Activated CD4-positive, alpha-beta T cell treated with anti-CD3 and anti-CD28 coated beads, Interleukin-2, Interleukin-6, amounts not matched to agents 100 ng/mL and 50 ng/mL, durations not matched to agents 16 hours and 8 hours (primary cell): Measurements from ENCODE around the gene CDKN2AIP.
A peak's percentile ranks its signal among the peaks of the same experiment; 100 is the strongest.
"Not testable (repeated sequence)": the region's sequence is repeated elsewhere in the genome, so short reads cannot be mapped to it uniquely, and the experiment has no call there.

Experiments
- DNase-seq: peaks from one replicate; pipeline ENCODE4 v3.0.0-alpha.2; 2020

CDKN2AIP gene

DNA sequence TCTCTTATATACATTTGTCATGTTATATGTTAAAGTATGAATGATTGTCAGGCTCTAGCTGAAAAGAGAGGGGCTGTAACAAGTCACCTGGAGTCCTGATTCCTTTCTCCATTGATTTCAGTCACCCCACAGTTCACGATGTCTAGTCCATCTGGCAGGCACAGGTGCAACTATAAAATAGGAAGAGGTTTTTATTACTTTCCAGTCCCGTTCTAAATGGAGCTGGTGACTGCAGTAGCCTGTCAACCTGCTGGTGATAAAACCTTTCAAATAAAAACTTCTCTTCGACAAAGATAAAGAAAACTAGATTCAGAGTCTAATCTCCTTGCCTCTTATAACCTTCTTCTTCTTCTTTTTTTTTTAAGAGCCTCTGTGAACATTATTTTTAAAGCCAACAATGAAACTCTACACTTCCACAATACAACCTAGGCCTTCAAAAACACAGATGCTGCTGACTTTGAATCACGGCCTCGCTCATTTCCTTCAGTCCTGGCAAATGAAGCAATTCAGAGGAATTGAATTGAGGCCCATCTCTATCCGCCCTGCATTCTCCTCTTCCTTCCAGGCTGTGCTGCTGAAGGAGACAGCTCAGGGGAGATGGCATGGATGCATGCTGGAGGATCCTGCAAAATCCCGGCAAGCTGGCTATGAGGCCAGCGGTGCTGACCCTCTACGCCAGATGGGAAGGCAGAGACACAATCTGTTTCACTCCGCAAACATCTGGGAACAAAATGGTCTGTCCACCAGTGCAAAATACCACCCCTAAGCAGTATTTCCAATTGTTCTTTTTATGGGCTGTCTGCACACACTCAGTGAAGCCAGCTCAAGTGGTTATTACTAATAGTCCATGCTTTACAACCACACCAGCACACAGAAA, 27.3 kb upstream of the CDKN2AIP start:
- no peak for DNase-seq

DNA sequence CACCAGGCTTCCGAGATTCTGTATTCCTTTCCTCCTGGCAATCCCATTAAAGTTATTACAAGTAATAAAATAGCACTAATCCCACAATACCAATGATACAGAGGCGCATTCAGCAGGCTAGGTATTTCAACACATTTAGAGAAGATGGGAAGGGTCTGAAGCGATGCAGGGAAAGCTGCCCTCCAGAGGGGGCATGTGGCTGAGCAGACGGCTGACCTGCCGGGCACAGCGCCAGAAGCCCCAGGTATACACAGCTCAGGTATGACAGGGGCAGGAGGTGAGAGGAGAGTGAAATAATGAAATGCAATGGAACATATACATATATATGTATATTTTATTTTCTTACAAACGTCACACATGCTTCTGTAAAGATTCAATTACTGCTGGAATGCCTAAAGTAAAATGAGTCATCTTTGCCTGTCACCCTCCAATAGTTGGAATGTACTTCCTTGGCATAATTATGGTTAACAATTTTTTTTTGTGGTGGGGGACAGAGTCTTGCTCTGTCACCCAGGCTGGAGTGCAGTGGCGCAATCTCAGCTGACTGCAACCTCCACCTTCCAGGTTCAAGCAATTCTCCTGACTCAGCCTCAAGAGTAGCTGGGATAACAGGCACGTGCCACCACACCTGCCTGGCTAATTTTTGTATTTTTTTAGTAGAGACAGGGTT, 21.3 kb upstream of the CDKN2AIP start:
- no peak for DNase-seq

GRCh38 chr4:183424109-183424744, 20.2 kb upstream of the CDKN2AIP start:
- no peak for DNase-seq

DNA sequence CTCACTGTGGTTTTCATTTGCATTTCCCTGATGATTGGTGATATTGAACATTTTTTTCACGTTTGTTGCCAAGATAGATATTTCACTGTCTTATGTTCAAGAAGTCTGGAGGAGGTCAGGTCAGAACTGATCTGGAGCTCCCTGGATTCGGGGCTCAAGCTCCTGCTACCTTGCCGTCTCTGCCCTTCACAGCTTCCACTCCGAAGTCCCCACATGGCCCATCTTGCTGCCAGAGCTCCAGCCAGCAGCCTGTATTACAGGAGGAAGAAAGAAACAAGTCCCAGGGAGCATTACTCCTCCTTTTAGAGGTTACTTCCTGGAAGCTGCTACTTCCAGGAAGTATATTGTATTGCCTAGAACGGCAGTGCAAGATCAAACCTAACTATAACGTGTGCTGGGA, 17.9 kb upstream of the CDKN2AIP start:
- DNase-seq, result no peak

- DNase-seq, result no peak
Observed at GRCh38 chr4:183429489-183429888, 14.9 kb upstream of the CDKN2AIP start.

GRCh38 chr4:183430317-183430993, 14.0 kb upstream of the CDKN2AIP start:
- DNase-seq, result peak; percentile 28

- DNase-seq, result no peak
Observed at GRCh38 chr4:183430994-183431347, 13.5 kb upstream of the CDKN2AIP start.

- no peak for DNase-seq
Observed at GRCh38 chr4:183431614-183432013, 12.8 kb upstream of the CDKN2AIP start.

DNA sequence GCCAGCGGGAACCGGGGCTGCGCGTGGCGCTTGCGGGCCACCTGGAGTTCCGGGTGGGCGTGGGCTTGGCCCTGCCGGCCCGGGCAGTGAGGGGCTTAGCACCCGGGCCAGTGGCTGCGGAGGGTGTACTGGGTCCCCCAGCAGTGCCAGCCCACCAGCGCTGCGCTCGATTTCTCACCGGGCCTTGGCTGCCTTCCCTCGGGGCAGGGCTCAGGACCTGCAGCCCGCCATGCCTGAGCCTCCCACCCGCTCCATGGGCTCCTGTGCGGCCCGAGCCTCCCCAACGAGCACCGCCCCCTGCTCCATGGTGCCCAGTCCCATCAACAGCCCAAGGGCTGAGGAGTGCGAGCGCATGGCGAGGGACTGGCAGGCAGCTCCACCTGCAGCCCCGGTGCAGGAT, 11.3 kb upstream of the CDKN2AIP start:
- not testable (repeated sequence) for DNase-seq

- no peak for DNase-seq
Observed at GRCh38 chr4:183434264-183434663, 10.2 kb upstream of the CDKN2AIP start.

DNA sequence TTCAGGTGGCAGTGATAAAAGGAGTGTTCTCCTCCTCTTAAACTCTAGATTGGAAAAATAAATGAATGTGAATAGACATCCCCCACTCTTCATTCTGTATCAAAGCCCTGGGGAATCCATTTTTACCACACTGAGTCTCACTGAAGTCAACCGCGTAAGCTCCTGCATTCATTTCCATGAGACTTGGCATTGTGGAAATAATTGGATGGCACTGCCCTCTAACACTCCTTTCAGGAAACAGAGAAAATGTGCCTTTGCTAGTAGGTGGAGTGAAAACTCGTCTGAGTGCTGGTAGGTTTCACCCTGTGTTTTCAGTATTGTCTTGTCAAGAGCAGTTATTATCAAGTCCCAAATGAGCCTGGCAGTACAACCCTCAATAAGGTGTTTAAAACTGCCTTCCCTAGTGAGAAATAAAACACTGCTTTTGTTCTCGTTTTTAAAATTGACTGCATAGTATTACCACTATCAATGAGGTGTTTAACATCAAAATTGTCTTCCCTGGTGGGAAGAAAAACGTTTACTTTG, 9.7 kb upstream of the CDKN2AIP start:
- no peak for DNase-seq

DNA sequence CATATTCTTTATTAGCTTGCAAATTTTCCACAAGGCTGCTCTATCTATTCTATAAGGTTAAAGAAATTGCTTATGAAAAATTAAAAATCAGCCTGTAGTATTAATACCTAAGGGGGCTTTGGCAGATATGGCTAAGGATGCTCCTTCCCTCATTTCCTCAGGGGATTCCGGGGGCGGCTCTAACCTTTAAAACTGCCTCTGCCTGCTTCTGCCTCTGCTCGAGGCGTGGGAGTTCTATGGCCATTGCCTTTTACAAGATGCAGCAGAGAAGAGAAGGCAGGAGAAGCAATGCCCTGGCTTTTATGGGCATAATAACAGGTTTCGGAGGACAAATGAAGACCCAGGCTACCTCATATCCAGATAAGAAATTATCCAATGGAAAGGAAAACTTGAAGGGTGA, 8.6 kb upstream of the CDKN2AIP start:
- no peak for DNase-seq

- no peak for DNase-seq
Observed at GRCh38 chr4:183436417-183436816, 8.0 kb upstream of the CDKN2AIP start.

GRCh38 chr4:183437452-183437851, 7.0 kb upstream of the CDKN2AIP start:
- DNase-seq, result no peak

DNA sequence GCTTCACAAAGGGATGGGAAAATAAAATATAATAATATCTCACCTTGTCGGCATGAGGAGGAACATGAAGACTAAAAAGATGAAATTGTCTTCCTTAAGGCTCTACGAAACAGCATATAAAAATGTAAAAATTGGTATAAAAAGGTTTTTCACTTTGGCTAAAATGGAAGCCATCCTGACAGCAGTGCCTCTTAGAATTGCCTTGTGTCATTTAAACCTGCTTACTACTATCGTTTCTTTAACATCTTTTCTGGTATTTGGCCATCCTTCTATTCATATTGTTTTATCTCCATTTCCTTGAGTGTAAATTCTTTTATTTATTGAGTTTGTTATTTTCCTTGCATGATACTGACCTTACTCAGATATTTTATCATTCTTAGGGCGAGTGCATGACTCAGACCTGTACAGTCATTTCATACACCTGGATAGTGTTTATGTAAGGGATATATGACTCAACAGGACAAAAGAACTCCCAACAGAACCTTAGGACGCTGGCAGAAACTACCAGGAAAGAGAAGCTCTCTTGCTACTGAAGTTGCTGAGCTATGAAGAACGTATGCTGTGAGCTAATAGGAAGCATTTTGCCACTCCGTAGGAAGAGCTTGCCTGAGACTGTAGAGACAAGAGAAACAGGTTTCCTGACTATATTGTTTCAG, 5.8 kb upstream of the CDKN2AIP start:
- DNase-seq, result no peak

DNA sequence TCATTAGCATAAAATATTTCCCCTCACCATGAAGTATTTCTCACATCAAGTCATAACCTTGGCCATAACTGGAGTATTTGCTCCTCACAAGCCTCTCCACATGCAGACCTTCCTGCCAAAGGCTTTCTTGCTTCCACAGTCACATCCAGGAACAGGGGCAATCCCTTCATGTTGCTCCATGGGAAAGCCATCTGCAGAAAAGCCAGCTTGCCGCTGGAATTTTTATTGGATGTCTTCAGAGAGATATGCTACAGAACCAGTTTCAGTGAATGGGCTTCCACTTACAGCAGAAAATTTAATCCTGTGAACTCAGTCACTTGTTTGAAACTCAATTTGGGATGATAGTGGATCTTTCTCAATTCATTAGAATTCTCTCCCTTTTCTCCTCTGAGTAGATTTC, 3.2 kb upstream of the CDKN2AIP start:
- DNase-seq, result no peak

DNA sequence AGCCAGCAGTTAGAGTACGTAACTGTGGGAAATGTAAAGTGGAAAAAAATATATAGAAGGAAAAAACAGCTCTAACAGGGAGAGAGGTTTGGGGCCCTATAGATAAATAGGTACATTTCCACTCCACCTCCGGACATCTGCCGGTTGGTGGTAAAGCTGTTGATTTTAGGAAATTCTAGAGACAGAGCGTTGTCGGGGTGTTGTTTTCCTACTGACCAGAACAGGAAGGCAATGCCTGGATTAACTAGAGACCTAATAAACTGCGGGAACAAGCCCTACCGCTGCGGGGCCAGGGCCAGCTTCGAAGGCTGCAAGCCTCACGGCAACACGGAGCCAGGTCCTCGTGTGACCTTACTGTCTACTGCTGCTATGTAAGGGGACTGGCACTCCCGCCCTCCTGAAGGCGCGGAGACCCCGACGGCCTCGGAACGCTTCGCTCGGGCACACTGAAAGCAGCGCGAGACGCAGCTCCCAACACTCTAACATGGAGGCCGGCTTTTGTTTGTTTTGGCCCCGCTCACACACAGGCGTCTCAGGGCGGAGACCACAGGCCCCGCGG, 702 bp upstream of the CDKN2AIP start:
- peak; percentile 47 for DNase-seq

DNA sequence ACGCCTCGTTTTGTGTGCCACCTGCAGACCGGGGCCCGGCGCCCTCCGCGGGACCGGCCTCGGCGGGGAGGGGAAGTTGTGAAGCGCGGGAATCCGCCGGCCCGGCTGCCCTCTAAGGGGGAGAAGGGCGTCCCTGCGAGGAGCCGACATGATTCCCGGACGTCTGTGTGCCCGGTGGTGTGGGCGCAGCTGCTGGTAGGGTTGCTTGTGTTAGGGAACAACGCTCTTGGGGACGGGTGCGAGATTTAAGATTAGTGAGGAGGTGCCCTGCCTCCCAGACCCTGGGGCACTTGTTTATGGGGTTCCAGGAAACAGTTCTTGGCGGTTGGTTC, 627 bp downstream of the CDKN2AIP start:
- peak; percentile 65 for DNase-seq

DNA sequence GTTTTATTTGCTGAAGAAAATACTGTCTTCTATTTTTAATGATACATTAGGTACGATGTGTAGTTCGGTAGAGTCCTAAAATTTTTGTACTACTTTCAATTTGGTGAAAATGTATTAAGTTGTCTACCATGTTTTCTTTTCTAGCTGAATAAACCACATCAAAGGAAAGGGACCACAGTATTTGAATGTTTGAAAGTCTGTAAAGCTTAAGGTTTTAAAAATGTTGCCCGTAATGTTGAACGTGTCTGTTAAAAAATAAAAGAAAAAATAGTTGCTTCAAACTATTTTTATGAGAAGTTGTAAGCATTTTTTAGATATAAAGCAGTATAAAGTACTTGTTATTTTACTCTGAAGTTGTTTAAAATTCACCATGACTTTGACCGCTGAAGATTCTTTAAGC, 3.2 kb downstream of the CDKN2AIP start:
- no peak for DNase-seq

DNA sequence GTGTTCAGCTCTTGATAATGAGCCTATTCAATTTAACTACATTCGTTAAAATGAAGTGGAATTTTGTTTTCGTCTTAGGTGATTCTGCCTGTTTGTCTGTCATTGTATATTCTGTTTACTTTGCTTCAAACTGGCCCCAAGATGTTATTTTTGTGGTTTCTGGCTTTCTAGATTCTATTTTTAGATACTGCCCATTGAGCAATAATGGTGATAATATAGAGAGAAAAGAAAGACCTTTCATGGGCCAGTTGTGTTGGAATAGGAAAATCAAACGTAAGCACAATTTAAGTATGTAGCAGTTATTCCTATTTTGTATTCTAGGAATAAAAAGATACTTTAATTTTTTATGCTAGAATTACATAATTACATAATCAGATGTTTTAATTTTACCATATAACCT, 4.0 kb downstream of the CDKN2AIP start:
- no peak for DNase-seq

DNA sequence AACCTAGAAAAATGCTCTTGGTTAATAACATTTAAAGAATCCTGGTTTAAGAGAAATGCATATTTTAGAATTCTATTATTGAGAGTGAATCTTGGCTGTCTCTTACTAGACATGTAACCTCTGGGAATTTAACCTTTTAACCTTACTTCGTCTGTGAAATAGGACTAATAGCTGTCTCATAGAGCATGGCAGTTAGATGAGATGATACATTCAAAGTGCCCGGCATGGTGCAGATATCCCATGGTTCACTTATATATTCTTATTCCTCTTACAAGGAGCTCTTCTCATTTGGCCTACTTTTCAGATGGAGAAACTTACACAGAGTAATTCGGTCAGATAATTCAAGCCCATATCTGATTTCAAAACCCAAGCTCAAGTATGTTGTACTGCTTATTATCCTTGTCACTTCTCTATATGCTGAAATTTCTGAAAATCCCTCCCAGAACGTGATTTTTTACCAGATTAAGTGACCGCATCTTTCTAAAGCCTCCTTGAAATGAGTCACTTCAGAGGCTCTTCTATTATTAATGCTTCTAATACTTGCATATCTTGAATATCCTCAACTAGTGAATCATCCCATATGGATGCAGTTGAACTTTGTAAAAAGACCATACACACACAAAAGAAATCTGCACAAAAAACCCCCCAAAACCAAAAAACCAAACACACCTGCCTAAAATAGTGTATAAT, 4.9 kb downstream of the CDKN2AIP start:
- no peak for DNase-seq

GRCh38 chr4:183450108-183450507, 5.7 kb downstream of the CDKN2AIP start:
- DNase-seq, result no peak
